ENCODE data around the gene NTM.

GRCh38 chr11:132096132-132096825 lies 725.9 kb downstream of the NTM start:
- TF ChIP-seq CTCF (IDR thresholded peaks at IDR 0.05; ENCODE audit: poor library complexity, severe bottlenecking) (no peak), EZH2 (IDR thresholded peaks at IDR 0.05; ENCODE audit: borderline replicate concordance, insufficient read depth, low read length, poor library complexity, severe bottlenecking) (no peak), MXI1 (conservative IDR thresholded peaks at IDR 0.05; ENCODE audit: poor library complexity, severe bottlenecking) (no peak), REST (IDR thresholded peaks at IDR 0.05; ENCODE audit: borderline replicate concordance) (no peak), POLR2AphosphoS5 (IDR thresholded peaks at IDR 0.05) (no peak)

Measured in neural cell (in vitro differentiated cells).